GM13976 (cell line): ENCODE measurements around the gene F12.

ENCODE experiments used
- DNase-seq: peaks from one replicate; pipeline ENCODE4 v3.0.0; 2012; ENCODE audit warnings: low spot score
- CTCF ChIP-seq: IDR thresholded peaks from 2 replicates; pipeline ENCODE4 v1.5.1; 2012; ENCODE audit warnings: borderline replicate concordance, mild to moderate bottlenecking; ENCODE audit not compliant: insufficient read depth; ENCODE audit errors: extremely low read depth, missing control alignments, control extremely low read depth
- in situ Hi-C: fragments of 300-500 bp; cut with MboI; formaldehyde crosslinking; loops from one replicate; pipeline ENCODE4 v1.12.0; 2022; ENCODE audit warnings: low sequenced_read_pairs, mixed read lengths, inconsistent platforms; ENCODE audit not compliant: unreplicated experiment

F12 gene

GRCh38 chr5:177446200-177447065, 37.1 kb upstream of the F12 start, which contains the start of gene PRR7:
Gene PRR7 (plus strand): TSS chr5:177446814. CDS start chr5:177455068, 8,254 bp downstream.
- peak; percentile 89 for DNase-seq
- TF ChIP-seq CTCF, result no peak
- in situ Hi-C loops, result no loop called here

GRCh38 chr5:177445917-177446199, 36.5 kb upstream of the F12 start:
- TF ChIP-seq CTCF, result no peak
- no peak for DNase-seq
- in situ Hi-C loops, result no loop called here

- no peak for DNase-seq
- no peak for TF ChIP-seq CTCF
- in situ Hi-C loops, result no loop called here
Measured at GRCh38 chr5:177445052-177445916, 35.9 kb upstream of the F12 start.

- TF ChIP-seq CTCF, result no peak
- in situ Hi-C loops, result no loop called here
- DNase-seq, result peak; percentile 67
Measured at GRCh38 chr5:177444106-177445051, 35.0 kb upstream of the F12 start.

GRCh38 chr5:177443144-177443983, 34.0 kb upstream of the F12 start:
- no peak for DNase-seq
- in situ Hi-C loops, result no loop called here
- TF ChIP-seq CTCF, result no peak
